ENCODE results near the gene CAT. TPM values are rescaled to one million over a fixed set of nuclear protein-coding genes. Genes with fewer than 3 reads are reported as not detected.

CAT gene
- total RNA-seq, 1 donor from 2014 or later = 12.9 TPM

- FAIRE-seq = no peak
- no peak for TF ChIP-seq CTCF (IDR thresholded peaks at IDR 0.05; ENCODE audit: insufficient read depth, low read length, severe bottlenecking)
These were observed 30.1 kb upstream of the CAT start for GRCh38 chr11:34408580-34409172.

GRCh38 chr11:34411111-34411510, 27.6 kb upstream of the CAT start:
- no peak for TF ChIP-seq CTCF (IDR thresholded peaks at IDR 0.05; ENCODE audit: insufficient read depth, low read length, severe bottlenecking)
- H3K4me3 ChIP-seq (ENCODE audit: low read depth, low read length) = no peak overlapping the region
- DNase-seq (ENCODE audit: low read depth) (no peak), FAIRE-seq (no peak)
- H3K27me3 ChIP-seq (ENCODE audit: control insufficient read depth, insufficient read depth, low read length) = no peaks in the 10 kb centered on the region
- H3K36me3 ChIP-seq (ENCODE audit: control insufficient read depth, insufficient read depth, low read length) = no peaks in the 10 kb centered on the region

More at GRCh38 chr11:34408580-34409172, 30.1 kb upstream of the CAT start:
- DNase-seq (ENCODE audit: low read depth) = no peak
- H3K36me3 ChIP-seq (ENCODE audit: control insufficient read depth, insufficient read depth, low read length) = no peaks in the 10 kb centered on the region
- H3K27me3 ChIP-seq (ENCODE audit: control insufficient read depth, insufficient read depth, low read length) = no peaks in the 10 kb centered on the region
- no peak overlapping the region for H3K4me3 ChIP-seq (ENCODE audit: low read depth, low read length)

- Histone ChIP-seq H3K4me3 (ENCODE audit: low read depth, low read length) (no peak overlapping the region), H3K36me3 (ENCODE audit: control insufficient read depth, insufficient read depth, low read length) (no peaks in the 10 kb centered on the region), H3K27me3 (ENCODE audit: control insufficient read depth, insufficient read depth, low read length) (no peaks in the 10 kb centered on the region)
- DNase-seq (ENCODE audit: low read depth) = no peak
- FAIRE-seq = no peak
- no peak for TF ChIP-seq CTCF (IDR thresholded peaks at IDR 0.05; ENCODE audit: insufficient read depth, low read length, severe bottlenecking)
These were observed 26.9 kb upstream of the CAT start for GRCh38 chr11:34411791-34412190.

- no peaks in the 10 kb centered on the region for H3K36me3 ChIP-seq (ENCODE audit: control insufficient read depth, insufficient read depth, low read length)
- no peak for FAIRE-seq
- no peak for DNase-seq (ENCODE audit: low read depth)
- TF ChIP-seq CTCF (IDR thresholded peaks at IDR 0.05; ENCODE audit: insufficient read depth, low read length, severe bottlenecking) = no peak
- H3K27me3 ChIP-seq (ENCODE audit: control insufficient read depth, insufficient read depth, low read length) = no peaks in the 10 kb centered on the region
- H3K4me3 ChIP-seq (ENCODE audit: low read depth, low read length) = no peak overlapping the region
These were observed 25.5 kb upstream of the CAT start for GRCh38 chr11:34413263-34413662.

GRCh38 chr11:34415538-34415937, 23.2 kb upstream of the CAT start:
- FAIRE-seq (no peak), DNase-seq (ENCODE audit: low read depth) (no peak)
- no peaks in the 10 kb centered on the region for H3K36me3 ChIP-seq (ENCODE audit: control insufficient read depth, insufficient read depth, low read length)
- no peaks in the 10 kb centered on the region for H3K27me3 ChIP-seq (ENCODE audit: control insufficient read depth, insufficient read depth, low read length)
- no peak overlapping the region for H3K4me3 ChIP-seq (ENCODE audit: low read depth, low read length)
- TF ChIP-seq CTCF (IDR thresholded peaks at IDR 0.05; ENCODE audit: insufficient read depth, low read length, severe bottlenecking) = no peak

GRCh38 chr11:34416088-34416487, 22.6 kb upstream of the CAT start:
- TF ChIP-seq CTCF (IDR thresholded peaks at IDR 0.05; ENCODE audit: insufficient read depth, low read length, severe bottlenecking) = no peak

More at GRCh38 chr11:34416088-34416487, 22.6 kb upstream of the CAT start:
- DNase-seq (ENCODE audit: low read depth) (no peak), FAIRE-seq (no peak)
- no peak overlapping the region for H3K4me3 ChIP-seq (ENCODE audit: low read depth, low read length)
- H3K36me3 ChIP-seq (ENCODE audit: control insufficient read depth, insufficient read depth, low read length) = no peaks in the 10 kb centered on the region
- no peaks in the 10 kb centered on the region for H3K27me3 ChIP-seq (ENCODE audit: control insufficient read depth, insufficient read depth, low read length)

All from bronchial epithelial cell (primary cell).